Measurements from ENCODE around the gene XRCC6. TPM values are rescaled to one million over a fixed set of nuclear protein-coding genes. Genes with fewer than 3 reads are reported as not detected.

Gene XRCC6
- total and polyA plus RNA-seq, 2 of the 13 experiments (the other 11 are each of a cell fraction or from before 2014, with no cell fraction given) = 124 to 625 TPM

DNA sequence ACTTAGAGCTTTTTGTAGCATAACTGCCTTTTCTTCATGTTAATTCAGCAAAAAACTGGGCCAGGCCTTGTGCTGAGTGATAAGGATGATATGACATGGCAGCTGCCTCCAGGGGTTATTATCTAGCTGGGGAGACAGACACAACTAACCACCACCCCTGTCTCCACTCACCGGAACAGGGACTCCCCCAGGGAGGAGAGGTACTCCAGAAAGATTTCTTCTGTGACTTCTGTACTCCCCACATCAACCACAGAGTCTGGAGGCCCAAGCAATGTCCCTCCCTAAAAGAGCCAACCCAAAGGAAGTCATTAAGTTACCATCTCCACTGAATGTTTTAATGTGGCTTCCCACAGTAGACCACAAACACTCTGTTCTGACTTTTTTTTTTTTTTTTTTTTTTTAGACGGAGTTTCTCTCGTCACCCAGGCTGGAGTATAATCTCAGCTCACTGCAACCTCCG lies 17.2 kb upstream of the XRCC6 start:
- no peaks in the 10 kb centered on the region for H3K9me3 ChIP-seq (ENCODE audit: low read length)
- no TSS peak for BruUV-seq (replicated peaks)
- H3K27ac ChIP-seq (ENCODE audit: extremely low read length, insufficient read depth, low read length) = no peak overlapping the region
- FAIRE-seq (no peak), DNase-seq (ENCODE audit: low spot score) (no peak), ATAC-seq (no peak)
- no peaks in the 10 kb centered on the region for H4K20me1 ChIP-seq (ENCODE audit: insufficient read depth, low read length)
- H2AFZ ChIP-seq (ENCODE audit: low read length) = no peak overlapping the region
- H3K79me2 ChIP-seq (ENCODE audit: insufficient read depth, low read length) = no peaks in the 10 kb centered on the region
- ChIA-PET POLR2A (interaction anchor here (2.3 to 2.9 kb wide), 2 partner anchors 14 to 17 kb away, joined by 7 to 11 read pairs; partner anchors contain the start of genes DESI1, PMM1 and XRCC6), CTCF (ENCODE audit: low intra/inter-chr PET ratio, low total read pairs) (interaction anchor here (0.6 kb wide), 1 partner anchor 49 kb away, joined by 3 read pairs; no protein-coding TSS in a partner anchor)
- no peak for TF ChIP-seq ZNF501 (CRISPR knock-in tag; IDR thresholded peaks at IDR 0.05)
- no peak for TF ChIP-seq ZNF572 (CRISPR knock-in tag; IDR thresholded peaks at IDR 0.05)
- TF ChIP-seq KLF15 (CRISPR knock-in tag; IDR thresholded peaks at IDR 0.05; ENCODE audit: borderline replicate concordance) = no peak
- no peak for TF ChIP-seq ZNF670 (CRISPR knock-in tag; IDR thresholded peaks at IDR 0.05; ENCODE audit: borderline replicate concordance)
- no peaks in the 10 kb centered on the region for H3K27me3 ChIP-seq (ENCODE audit: control insufficient read depth in 1 of 2, insufficient read depth in 2 of 2, low read length in 2 of 2)
- no peak overlapping the region for H3K4me2 ChIP-seq (ENCODE audit: low read depth, low read length)
- in situ Hi-C loops (cut with HindIII; ENCODE audit: extremely low pct_ligation_motif_present, low pct_unique_long_range_greater_than_20kb) (no loop called here), intact Hi-C loops (cut with micrococcal nuclease; ENCODE audit: unreplicated experiment) (no loop called here)
- no peaks in the 10 kb centered on the region for H3K4me1 ChIP-seq (ENCODE audit: insufficient read depth, low read length)
- WGBS (ENCODE audit: low lambda C conversion rate) = 98% methylated on average over 4 of the region's 4 CpGs
- H3K4me3 ChIP-seq (replicated peaks in 1 of 3; ENCODE audit: insufficient read depth in 1 of 3, low read depth in 2 of 3, low read length in 3 of 3) = no peak overlapping the region
- H3K9ac ChIP-seq (ENCODE audit: insufficient read depth, low read depth, low read length) = no peak overlapping the region
- H3K36me3 ChIP-seq (replicated peaks in 1 of 2; ENCODE audit: control insufficient read depth in 1 of 2, insufficient read depth in 2 of 2, low read length in 2 of 2) = peaks cover 23 to 43% of the 10 kb centered on the region in 2 experiments

DNA sequence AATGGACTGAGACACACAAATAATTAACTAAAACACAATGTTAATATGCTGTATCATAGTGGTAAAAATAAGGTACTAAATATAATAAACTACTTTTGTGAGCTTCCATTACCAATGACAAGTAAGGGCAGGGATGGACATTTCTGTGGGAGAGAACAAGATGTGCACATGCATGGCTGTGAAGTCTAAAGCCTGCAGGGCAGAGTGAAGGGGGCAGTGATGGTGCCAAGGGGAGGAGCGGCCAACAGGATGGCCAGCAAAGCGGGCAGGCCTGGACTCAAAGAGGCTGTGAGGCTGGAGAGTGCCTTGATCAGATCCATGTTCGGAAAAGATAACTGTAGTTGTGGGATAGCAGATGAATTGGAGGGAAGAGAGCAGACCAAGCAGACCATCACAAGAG lies 12.7 kb upstream of the XRCC6 start:
- Histone ChIP-seq H2AFZ (ENCODE audit: low read length) (no peak overlapping the region), H4K20me1 (ENCODE audit: insufficient read depth, low read length) (no peaks in the 10 kb centered on the region), H3K4me3 (replicated peaks in 1 of 3; ENCODE audit: insufficient read depth in 1 of 3, low read depth in 2 of 3, low read length in 3 of 3) (no peak overlapping the region), H3K79me2 (ENCODE audit: insufficient read depth, low read length) (no peaks in the 10 kb centered on the region), H3K9ac (ENCODE audit: insufficient read depth, low read depth, low read length) (no peak overlapping the region), H3K27ac (ENCODE audit: extremely low read length, insufficient read depth, low read length) (no peak overlapping the region), H3K4me1 (ENCODE audit: insufficient read depth, low read length) (peaks cover 10% of the 10 kb centered on the region), H3K9me3 (ENCODE audit: low read length) (no peaks in the 10 kb centered on the region), H3K36me3 (replicated peaks in 1 of 2; ENCODE audit: control insufficient read depth in 1 of 2, insufficient read depth in 2 of 2, low read length in 2 of 2) (peaks cover 14 to 22% of the 10 kb centered on the region in 2 experiments), H3K4me2 (ENCODE audit: low read depth, low read length) (no peak overlapping the region), H3K27me3 (ENCODE audit: control insufficient read depth in 1 of 2, insufficient read depth in 2 of 2, low read length in 2 of 2) (no peaks in the 10 kb centered on the region)
- ChIA-PET CTCF (ENCODE audit: low intra/inter-chr PET ratio, low total read pairs) (no interaction called here), POLR2A (interaction anchor here (1.4 kb wide), 1 partner anchor 12 kb away, joined by 3 read pairs; the partner anchor contains the start of genes DESI1 and XRCC6)
- DNase-seq (ENCODE audit: low spot score) = no peak
- in situ Hi-C loops (cut with HindIII; ENCODE audit: extremely low pct_ligation_motif_present, low pct_unique_long_range_greater_than_20kb) = no loop called here
- no TSS peak for BruUV-seq (replicated peaks)
- FAIRE-seq = no peak
- 94% methylated on average over 3 of the region's 3 CpGs for WGBS (ENCODE audit: low lambda C conversion rate)
- ATAC-seq = no peak
- intact Hi-C loops (cut with micrococcal nuclease; ENCODE audit: unreplicated experiment) = no loop called here
- no peak for TF ChIP-seq JUN (CRISPR knock-in tag; IDR thresholded peaks at IDR 0.05)
- TF ChIP-seq GFI1 (CRISPR knock-in tag; IDR thresholded peaks at IDR 0.05; ENCODE audit: borderline replicate concordance) = no peak
- TF ChIP-seq ZC3H4 (CRISPR knock-in tag; IDR thresholded peaks at IDR 0.05; ENCODE audit: borderline replicate concordance) = no peak
- no peak for TF ChIP-seq NR2F2 (IDR thresholded peaks at IDR 0.05; ENCODE audit: borderline replicate concordance, low read depth)
- TF ChIP-seq, protein P1, sequence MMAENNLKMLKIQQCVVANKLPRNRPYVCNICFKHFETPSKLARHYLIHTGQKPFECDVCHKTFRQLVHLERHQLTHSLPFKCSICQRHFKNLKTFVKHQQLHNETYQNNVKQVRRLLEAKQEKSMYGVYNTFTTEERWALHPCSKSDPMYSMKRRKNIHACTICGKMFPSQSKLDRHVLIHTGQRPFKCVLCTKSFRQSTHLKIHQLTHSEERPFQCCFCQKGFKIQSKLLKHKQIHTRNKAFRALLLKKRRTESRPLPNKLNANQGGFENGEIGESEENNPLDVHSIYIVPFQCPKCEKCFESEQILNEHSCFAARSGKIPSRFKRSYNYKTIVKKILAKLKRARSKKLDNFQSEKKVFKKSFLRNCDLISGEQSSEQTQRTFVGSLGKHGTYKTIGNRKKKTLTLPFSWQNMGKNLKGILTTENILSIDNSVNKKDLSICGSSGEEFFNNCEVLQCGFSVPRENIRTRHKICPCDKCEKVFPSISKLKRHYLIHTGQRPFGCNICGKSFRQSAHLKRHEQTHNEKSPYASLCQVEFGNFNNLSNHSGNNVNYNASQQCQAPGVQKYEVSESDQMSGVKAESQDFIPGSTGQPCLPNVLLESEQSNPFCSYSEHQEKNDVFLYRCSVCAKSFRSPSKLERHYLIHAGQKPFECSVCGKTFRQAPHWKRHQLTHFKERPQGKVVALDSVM (CRISPR knock-in tag; IDR thresholded peaks at IDR 0.05) = no peak
- no peak for TF ChIP-seq IKZF1 (IDR thresholded peaks at IDR 0.05)
- TF ChIP-seq GABPB1 (CRISPR knock-in tag; IDR thresholded peaks at IDR 0.05) = no peak
